DMS53 (cell line): ENCODE results near the gene OR5AN1.
"Not testable (repeated sequence)": the region's sequence is repeated elsewhere in the genome, so short reads cannot be mapped to it uniquely, and the experiment has no call there.

Experiments
- DNase-seq: peaks from one replicate; lab custom pipeline; 2025; lab: John Stamatoyannopoulos, UW

OR5AN1 gene

GRCh38 chr11:59358595-59358994 lies at the start of gene OR5AN1:
Gene OR5AN1 (plus strand): TSS chr11:59358895. CDS start chr11:59364459, 5,564 bp downstream.
- DNase-seq: no peak

GRCh38 chr11:59335001-59335400 lies 23.7 kb upstream of the OR5AN1 start:
- DNase-seq: no peak

GRCh38 chr11:59336176-59336575 lies 22.5 kb upstream of the OR5AN1 start:
- no peak for DNase-seq

- no peak for DNase-seq
Measured at GRCh38 chr11:59336931-59337330, 21.8 kb upstream of the OR5AN1 start.

- DNase-seq: peak; percentile 3
Measured at GRCh38 chr11:59349657-59350056, 9.0 kb upstream of the OR5AN1 start.

- no peak for DNase-seq
Measured at GRCh38 chr11:59355226-59355625, 3.5 kb upstream of the OR5AN1 start.

GRCh38 chr11:59356561-59356960 lies 2.1 kb upstream of the OR5AN1 start:
- DNase-seq: no peak

GRCh38 chr11:59358020-59358419 lies 675 bp upstream of the OR5AN1 start:
- DNase-seq: no peak

- no peak for DNase-seq
Measured at GRCh38 chr11:59365232-59366018, 6.7 kb downstream of the OR5AN1 start.

- DNase-seq: no peak
Measured at GRCh38 chr11:59368238-59369022, 9.7 kb downstream of the OR5AN1 start.

- DNase-seq: not testable (repeated sequence)
Measured at GRCh38 chr11:59372324-59372723, 13.6 kb downstream of the OR5AN1 start.

- DNase-seq: no peak
Measured at GRCh38 chr11:59380263-59381059, 21.8 kb downstream of the OR5AN1 start.

GRCh38 chr11:59394186-59394585 lies 35.5 kb downstream of the OR5AN1 start:
- DNase-seq: no peak

GRCh38 chr11:59400461-59401261 lies 42.0 kb downstream of the OR5AN1 start:
- no peak for DNase-seq

- no peak for DNase-seq
Measured at GRCh38 chr11:59401262-59401552, 42.5 kb downstream of the OR5AN1 start.

- DNase-seq: no peak
Measured at GRCh38 chr11:59403546-59403945, 44.9 kb downstream of the OR5AN1 start.

- no peak for DNase-seq
Measured at GRCh38 chr11:59413646-59414045, 55.0 kb downstream of the OR5AN1 start.

- DNase-seq: no peak
Measured at GRCh38 chr11:59415111-59415510, 56.4 kb downstream of the OR5AN1 start.

- no peak for DNase-seq
Measured at GRCh38 chr11:59416613-59417012, 57.9 kb downstream of the OR5AN1 start.

- DNase-seq: no peak
Measured at GRCh38 chr11:59417023-59417422, 58.3 kb downstream of the OR5AN1 start.

- no peak for DNase-seq
Measured at GRCh38 chr11:59418156-59418555, 59.5 kb downstream of the OR5AN1 start.
